Peyer's patch (tissue), 4 donors: Measurements from ENCODE around the gene GDPD5. TPM values are rescaled to one million over a fixed set of nuclear protein-coding genes. Genes with fewer than 3 reads are reported as not detected.

Source experiments
- DNase-seq, 3 donors: peaks; one replicate each; pipeline ENCODE4 v3.0.0-alpha.2; 2017 to 2019
- H3K27ac ChIP-seq, 4 donors: fragments of 200-600 bp; sonication (generic); one replicate each; pipeline ENCODE4 v1.5.1; 2016 to 2019
- H3K27me3 ChIP-seq, 2 donors: fragments of 200-600 bp; sonication (generic); one replicate each; pipeline ENCODE4 v1.5.1; 2019
- H3K36me3 ChIP-seq, 3 donors: fragments of 200-600 bp; sonication (generic); one replicate each; pipeline ENCODE4 v1.5.1; 2016 to 2019
- H3K4me1 ChIP-seq, 4 donors: fragments of 200-600 bp; sonication (generic); one replicate each; pipeline ENCODE4 v1.5.1; 2016 to 2019
- H3K4me3 ChIP-seq, 4 donors: fragments of 200-600 bp; sonication (generic); 1 replicate in 3 of 4; 2 replicates in 1 of 4; pipeline ENCODE4 v1.5.1; 2016 to 2019; ENCODE audit warnings: mild to moderate bottlenecking in 1 of 4
- H3K9me3 ChIP-seq, 4 donors: fragments of 200-600 bp; sonication (generic); one replicate each; pipeline ENCODE4 v1.5.1; 2016 to 2019; ENCODE audit warnings: mild to moderate bottlenecking in 1 of 4
- CTCF ChIP-seq, 6 experiments: fragments of 450-650 bp in 4 of 6; fragments of 200-600 bp in 2 of 6; sonication (generic) in 1 of 6; IDR thresholded peaks; one replicate each; pipeline ENCODE4 v1.5.1; 2017 to 2019; ENCODE audit warnings: antibody characterized with exemption in 6 of 6, mild to moderate bottlenecking in 3 of 6, moderate library complexity in 1 of 6
- POLR2A ChIP-seq, 2 donors: fragments of 450-650 bp; IDR thresholded peaks; one replicate each; pipeline ENCODE4 v1.5.1; 2017; ENCODE audit warnings: antibody characterized with exemption in 2 of 2, mild to moderate bottlenecking in 2 of 2, moderate library complexity in 2 of 2
- total RNA-seq, 4 donors: library from RNA; depleted of rRNA; stranded (reverse); fragments of >200 nt; gene quantifications; one replicate each; pipeline ENCODE4 v1.1.0, GENCODE V29; 2016

GDPD5 gene
- total RNA-seq, 4 donors from 2014 or later, result 2.5 to 48.9 (median 22.2) TPM

- DNase-seq, result no peak
- no peaks in the 10 kb centered on the region for H3K9me3 ChIP-seq
- H3K4me3 ChIP-seq, result no peak overlapping the region
- no peaks in the 10 kb centered on the region for H3K36me3 ChIP-seq
- no peaks in the 10 kb centered on the region for H3K27me3 ChIP-seq
- TF ChIP-seq POLR2A (IDR thresholded peaks at IDR 0.05) (no peak), CTCF (IDR thresholded peaks at IDR 0.05) (no peak)
- peak overlapping the region; percentile 24 to 85 (median 64) for H3K27ac ChIP-seq
- peaks cover 0 to 34% (median 4%) of the 10 kb centered on the region in 4 donors for H3K4me1 ChIP-seq
These were observed 29.5 kb upstream of the GDPD5 start for GRCh38 chr11:75555079-75555811.

- Histone ChIP-seq H3K27me3 (no peaks in the 10 kb centered on the region), H3K27ac (peak overlapping the region; percentile 24 to 85 (median 67)), H3K36me3 (no peaks in the 10 kb centered on the region), H3K9me3 (no peaks in the 10 kb centered on the region), H3K4me1 (peaks cover 0 to 29% (median 3%) of the 10 kb centered on the region in 4 donors), H3K4me3 (no peak overlapping the region)
- peak; percentile 27 to 84 (median 73) for DNase-seq
- no peak for TF ChIP-seq POLR2A (IDR thresholded peaks at IDR 0.05)
- no peak for TF ChIP-seq CTCF (IDR thresholded peaks at IDR 0.05)
These were observed 28.7 kb upstream of the GDPD5 start for GRCh38 chr11:75554258-75555022.

GRCh38 chr11:75553889-75554257, 28.1 kb upstream of the GDPD5 start:
- Histone ChIP-seq H3K9me3 (no peaks in the 10 kb centered on the region), H3K27ac (peak overlapping the region; percentile 24 to 85 (median 67)), H3K4me1 (peaks cover 0 to 24% (median 1%) of the 10 kb centered on the region in 4 donors), H3K27me3 (no peaks in the 10 kb centered on the region), H3K4me3 (no peak overlapping the region), H3K36me3 (no peaks in the 10 kb centered on the region)
- no peak for TF ChIP-seq POLR2A (IDR thresholded peaks at IDR 0.05)
- no peak for TF ChIP-seq CTCF (IDR thresholded peaks at IDR 0.05)
- DNase-seq, result no peak

- TF ChIP-seq CTCF (IDR thresholded peaks at IDR 0.05) (no peak), POLR2A (IDR thresholded peaks at IDR 0.05) (no peak)
- peaks cover 0 to 18% (median 0%) of the 10 kb centered on the region in 4 donors for H3K4me1 ChIP-seq
- no peak overlapping the region for H3K4me3 ChIP-seq
- H3K9me3 ChIP-seq, result no peaks in the 10 kb centered on the region
- no peak for DNase-seq
- no peaks in the 10 kb centered on the region for H3K27me3 ChIP-seq
- H3K27ac ChIP-seq, result peak overlapping the region in 1 of 4 donors; percentile 85
- H3K36me3 ChIP-seq, result no peaks in the 10 kb centered on the region
These were observed 27.4 kb upstream of the GDPD5 start for GRCh38 chr11:75553182-75553581.

- TF ChIP-seq POLR2A (IDR thresholded peaks at IDR 0.05) (no peak), CTCF (IDR thresholded peaks at IDR 0.05) (no peak)
- Histone ChIP-seq H3K4me3 (no peak overlapping the region), H3K9me3 (no peaks in the 10 kb centered on the region), H3K36me3 (no peaks in the 10 kb centered on the region), H3K4me1 (peaks cover 0 to 6% (median 0%) of the 10 kb centered on the region in 4 donors), H3K27me3 (no peaks in the 10 kb centered on the region), H3K27ac (no peak overlapping the region)
- DNase-seq, result no peak
These were observed 23.7 kb upstream of the GDPD5 start for GRCh38 chr11:75549370-75549958.
